ENCODE measurements around the gene ATP12A.

Gene ATP12A

DNA sequence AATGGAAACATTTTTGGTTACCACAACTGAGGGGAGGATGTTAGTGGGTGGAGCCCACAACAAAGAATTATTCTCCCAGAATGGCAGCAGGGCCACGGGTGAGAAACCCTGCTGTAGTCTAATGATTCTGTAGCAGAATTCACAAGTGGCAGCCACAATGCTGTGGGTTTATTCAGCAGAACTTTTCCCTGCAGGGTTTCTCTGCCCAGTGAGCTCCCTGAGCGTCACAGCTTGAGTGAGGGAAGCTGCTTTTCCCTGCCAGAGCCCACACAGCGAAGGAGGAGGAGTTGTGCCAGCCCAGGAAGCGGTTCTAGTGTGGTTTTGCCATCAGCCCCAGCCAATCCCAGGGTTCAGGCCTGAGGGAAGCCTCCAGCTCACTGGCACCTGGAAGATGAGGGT lies 4.4 kb downstream of the ATP12A start:
- DNase-seq (ENCODE audit: low spot score): peak; percentile 36
- no peak for FAIRE-seq

DNA sequence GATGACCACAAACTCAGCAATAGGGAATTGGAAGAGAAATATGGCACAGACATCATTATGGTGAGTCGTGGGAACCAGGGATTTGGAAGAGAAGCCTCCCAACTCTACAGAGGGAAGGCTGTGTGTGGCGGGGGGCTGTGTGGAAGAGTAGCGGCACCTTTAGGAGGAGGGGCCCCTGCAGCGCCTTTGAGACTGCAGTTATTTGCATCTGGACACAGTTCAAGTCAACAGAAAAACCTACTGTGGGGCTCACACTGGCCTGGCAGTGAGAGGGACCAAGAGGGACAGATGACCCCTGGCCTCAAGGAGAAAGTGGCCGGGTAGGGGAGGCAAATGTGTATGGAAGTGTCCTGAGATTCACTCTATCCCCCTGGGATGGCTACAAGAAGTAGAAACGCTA lies 5.1 kb downstream of the ATP12A start:
- DNase-seq (ENCODE audit: low spot score): no peak
- no peak for FAIRE-seq

DNA sequence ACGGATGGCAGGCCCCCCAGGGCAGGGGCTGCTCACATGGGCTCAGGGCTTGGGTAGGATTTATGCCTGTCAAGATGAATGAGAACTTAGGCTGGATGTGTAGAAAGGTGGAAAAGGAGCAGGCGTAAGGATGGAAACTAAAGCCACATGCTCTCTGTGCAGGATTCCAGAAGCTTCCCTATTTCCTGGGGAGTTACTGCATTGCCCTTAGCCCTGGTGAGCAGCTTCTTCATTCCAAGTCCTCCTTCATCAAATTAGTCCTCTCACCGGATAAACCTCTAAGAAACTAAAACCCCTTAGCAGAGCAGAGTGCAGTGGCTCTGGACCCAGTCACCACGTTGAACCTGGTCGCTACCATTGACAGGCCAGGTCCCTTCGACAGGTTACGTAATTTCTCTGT lies 7.4 kb downstream of the ATP12A start:
- DNase-seq (ENCODE audit: low spot score) (no peak), FAIRE-seq (no peak)

DNA sequence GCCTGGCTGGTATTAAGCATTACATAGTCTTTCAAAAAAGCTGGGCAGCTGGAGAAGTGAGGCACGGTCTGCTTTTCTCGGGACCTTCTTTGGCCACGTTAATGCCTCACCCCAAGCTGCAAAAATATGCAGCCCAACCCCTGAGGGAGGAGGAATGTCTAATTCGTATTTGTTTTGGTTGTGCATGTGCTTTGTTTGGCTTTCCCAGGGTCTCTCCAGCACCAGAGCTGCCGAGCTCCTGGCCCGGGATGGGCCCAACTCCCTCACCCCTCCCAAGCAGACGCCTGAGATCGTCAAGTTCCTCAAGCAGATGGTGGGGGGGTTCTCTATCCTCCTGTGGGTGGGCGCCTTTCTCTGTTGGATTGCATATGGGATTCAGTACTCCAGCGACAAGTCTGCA lies 7.9 kb downstream of the ATP12A start:
- no peak for DNase-seq (ENCODE audit: low spot score)

DNA sequence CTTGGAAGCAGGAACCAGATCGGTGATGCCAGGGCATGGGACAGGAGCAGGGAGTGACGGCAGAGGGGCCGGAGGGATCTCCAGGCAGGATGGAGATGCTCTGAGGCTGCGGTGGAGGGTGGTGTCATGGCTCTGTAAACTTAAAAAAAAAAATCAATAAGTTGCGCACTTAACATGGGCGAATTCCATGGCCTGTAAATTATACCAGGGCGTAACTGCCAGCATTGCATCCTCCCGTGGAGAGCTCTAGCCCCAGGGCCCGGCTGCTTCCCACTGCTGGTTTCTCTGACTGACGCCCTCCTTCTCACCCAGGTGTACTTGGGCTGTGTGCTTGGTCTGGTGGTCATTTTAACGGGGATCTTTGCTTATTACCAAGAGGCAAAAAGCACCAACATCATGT lies 8.7 kb downstream of the ATP12A start:
- no peak for FAIRE-seq
- no peak for DNase-seq (ENCODE audit: low spot score)

More for the DNA sequence above, 7.9 kb downstream of the ATP12A start:
- no peak for FAIRE-seq

DNA sequence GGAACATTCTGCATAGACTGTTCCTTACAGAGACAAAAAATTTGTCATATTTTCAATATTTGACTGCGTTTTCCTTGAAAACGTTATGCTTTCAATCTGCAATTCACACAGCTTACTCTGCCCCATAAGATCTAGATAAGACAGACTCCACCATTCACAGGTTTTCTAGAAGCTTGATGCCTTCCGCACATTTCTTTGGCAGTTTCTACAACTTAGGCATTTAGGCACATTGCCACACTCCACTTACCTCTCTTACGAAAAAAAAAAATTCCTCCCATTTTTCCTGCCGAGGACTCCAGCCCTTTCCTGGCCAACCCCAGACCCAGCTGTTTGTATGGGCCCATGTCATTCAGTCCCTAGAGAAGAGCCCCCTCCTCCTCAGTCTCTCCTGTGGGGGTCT lies 11.2 kb downstream of the ATP12A start:
- FAIRE-seq: no peak

DNA sequence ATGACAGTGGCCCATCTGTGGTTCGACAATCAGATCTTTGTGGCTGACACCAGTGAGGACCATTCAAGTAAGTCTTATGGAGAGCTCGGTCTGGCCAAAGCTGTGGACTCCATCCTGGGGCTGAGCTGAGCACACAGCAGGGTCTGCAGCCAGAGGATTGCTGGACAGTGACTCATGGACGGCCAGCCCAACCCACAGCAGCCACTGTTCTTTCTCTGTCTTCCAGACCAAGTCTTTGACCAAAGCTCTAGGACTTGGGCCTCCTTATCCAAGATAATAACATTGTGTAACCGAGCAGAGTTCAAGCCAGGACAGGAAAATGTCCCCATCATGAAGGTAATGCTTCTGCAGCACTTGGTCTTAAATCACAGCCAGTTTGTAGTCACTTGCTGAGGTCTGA lies 12.4 kb downstream of the ATP12A start:
- FAIRE-seq: no peak

More for the DNA sequence above, 11.2 kb downstream of the ATP12A start:
- DNase-seq (ENCODE audit: low spot score): no peak

DNA sequence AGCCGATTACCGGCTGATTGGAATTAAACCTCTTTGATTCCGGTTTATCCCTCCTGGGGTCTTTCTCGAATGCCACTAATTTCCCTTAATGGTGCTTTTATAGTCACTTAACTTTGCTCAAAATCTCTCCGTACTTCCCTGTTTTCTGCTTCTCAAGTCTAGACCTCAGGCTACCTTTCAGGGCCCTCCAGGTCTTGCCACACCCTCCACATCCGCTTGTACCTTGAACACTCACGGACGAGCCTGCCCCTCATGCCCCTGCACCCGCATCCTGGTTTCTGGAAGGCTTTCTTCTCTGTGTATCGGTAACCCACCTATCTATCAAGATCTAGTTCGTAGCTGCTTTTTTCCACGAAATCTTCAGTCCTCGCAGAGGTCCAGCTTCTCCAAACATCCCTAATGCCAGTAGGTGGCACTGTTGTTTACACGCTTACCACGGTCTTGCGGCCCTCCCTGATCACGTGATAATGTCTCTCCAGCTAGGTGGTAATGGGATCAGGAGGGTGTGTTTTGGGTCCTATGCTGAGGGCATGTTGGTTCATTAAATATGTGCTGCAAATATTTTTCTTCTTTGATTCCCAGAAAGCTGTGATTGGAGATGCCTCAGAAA lies 13.8 kb downstream of the ATP12A start:
- FAIRE-seq: no peak
- peak; percentile 36 for DNase-seq (ENCODE audit: low spot score)

More for the DNA sequence above, 12.4 kb downstream of the ATP12A start:
- peak; percentile 23 for DNase-seq (ENCODE audit: low spot score)

DNA sequence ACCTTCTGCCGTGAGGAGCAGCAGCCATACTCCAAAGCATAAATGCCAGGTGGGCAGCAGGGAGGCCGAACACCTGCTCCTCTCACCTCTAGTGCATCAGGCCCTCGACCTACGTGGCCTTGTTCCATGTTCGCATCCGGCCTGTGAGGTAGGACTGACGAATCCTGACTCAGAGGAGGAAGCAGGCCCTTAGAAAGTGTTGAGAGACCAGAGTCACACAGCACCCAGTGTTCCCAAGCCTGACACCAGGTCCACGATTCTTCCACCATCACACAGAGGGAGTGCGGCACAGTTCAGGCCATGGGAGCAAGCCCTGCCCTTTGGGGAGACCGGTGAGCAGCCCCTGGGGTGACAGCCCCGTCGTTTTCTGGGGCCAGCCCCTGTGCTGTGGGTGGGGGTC lies 14.7 kb downstream of the ATP12A start:
- DNase-seq (ENCODE audit: low spot score): no peak
- no peak for FAIRE-seq

DNA sequence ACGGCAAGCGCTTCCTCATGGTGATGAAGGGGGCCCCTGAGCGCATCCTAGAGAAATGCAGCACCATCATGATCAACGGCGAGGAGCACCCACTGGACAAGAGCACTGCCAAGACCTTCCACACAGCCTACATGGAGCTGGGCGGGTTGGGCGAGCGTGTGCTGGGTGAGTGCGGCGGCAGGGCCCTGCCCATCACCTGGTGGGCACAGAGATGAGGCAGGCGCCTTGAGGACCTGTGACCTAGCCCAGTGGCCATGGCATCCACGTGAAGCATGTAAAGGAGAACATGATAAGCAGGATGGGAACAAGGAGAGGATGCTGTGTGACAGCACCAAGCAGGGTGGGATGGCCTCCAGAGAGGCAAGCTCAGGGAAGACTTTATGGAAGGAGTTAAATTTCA lies 18.5 kb downstream of the ATP12A start:
- no peak for DNase-seq (ENCODE audit: low spot score)
- FAIRE-seq: no peak

DNA sequence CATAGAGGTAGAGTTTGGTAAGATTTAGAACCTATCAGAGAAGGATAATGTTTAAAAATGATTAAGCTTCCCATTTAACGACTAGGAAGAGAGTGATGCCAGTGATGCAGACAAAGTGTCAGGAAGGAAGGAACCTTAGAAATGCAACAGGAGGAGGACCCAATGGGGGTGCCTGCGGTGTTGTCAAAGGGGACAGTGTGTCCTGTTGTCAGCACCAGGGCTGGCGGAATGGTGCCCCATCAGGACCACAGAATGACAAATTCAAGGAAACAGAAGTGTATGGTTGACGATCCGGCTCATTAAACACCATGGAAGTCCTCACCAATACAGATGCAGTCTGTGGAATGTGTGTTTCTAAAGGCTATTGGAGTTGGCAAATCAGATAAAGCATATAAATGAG lies 19.3 kb downstream of the ATP12A start:
- FAIRE-seq (no peak), DNase-seq (ENCODE audit: low spot score) (no peak)

DNA sequence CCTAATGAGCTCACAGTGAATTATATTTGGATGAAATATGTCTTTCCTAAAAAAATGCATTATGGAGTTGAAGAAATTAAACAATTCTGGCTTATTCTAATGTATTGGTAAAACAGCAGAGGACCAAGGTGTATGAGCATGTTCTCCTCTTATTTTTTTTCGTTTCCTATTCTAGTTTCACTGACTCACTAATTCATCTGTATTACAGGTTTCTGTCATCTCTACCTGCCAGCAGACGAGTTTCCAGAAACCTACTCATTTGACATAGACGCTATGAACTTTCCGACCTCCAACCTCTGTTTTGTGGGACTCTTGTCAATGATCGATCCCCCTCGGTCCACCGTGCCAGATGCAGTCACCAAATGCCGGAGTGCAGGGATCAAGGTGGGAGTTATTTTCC lies 20.3 kb downstream of the ATP12A start:
- DNase-seq (ENCODE audit: low spot score): no peak
- no peak for FAIRE-seq

DNA sequence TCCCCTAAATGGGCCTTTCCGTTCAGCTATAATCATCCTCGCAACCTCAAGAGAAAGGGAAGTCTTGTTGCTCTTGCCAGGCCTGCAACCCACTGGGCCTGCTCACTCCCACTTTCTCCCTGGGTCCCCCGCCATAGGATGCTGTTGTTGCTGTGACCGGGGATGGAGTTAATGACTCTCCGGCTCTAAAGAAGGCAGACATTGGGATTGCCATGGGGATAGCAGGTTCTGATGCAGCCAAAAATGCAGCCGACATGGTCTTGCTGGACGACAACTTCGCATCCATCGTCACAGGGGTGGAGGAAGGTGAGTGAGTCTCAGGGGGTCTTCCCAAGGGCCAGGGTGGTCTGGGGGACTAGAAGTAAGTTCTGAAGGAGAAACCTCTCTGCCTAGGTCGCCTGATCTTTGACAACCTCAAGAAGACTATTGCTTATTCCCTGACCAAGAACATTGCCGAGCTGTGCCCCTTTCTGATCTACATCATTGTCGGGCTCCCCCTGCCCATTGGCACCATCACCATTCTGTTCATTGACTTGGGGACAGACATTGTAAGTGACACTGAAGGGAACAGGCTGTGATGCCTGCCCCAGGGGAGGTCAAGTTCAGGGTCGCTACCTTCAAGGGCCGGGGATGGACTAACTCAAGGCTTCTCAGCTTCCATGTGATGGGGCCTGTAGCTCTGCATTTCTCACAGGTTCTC lies 26.8 kb downstream of the ATP12A start:
- DNase-seq (ENCODE audit: low spot score) (no peak), FAIRE-seq (no peak)

DNA sequence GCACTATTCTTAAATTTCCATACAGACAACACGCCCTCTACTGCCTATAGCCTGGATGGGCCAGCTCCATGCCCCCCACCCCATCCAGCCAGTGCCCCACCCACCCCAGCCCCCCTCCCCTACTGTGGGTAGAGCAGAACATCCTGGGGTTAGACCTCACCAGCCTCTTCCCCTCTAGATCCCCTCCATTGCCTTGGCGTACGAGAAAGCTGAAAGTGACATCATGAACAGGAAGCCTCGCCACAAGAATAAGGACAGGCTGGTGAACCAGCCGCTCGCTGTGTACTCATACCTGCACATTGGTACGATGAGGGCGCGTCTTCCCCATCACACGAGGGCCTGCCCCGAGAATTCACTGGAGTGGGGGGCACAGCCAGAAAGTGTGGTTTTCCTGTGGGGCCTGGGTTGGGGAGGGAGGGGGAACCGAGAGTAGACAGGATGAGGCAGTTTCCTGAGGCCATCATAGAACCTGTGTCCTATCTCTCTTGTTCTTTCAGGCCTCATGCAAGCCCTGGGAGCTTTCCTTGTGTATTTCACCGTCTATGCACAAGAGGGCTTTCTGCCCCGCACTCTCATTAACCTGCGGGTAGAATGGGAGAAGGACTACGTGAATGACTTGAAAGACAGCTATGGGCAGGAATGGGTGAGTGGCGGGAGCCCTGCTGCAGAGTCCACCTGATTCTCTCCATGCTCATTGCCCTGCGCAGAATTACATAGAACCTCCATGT lies 29.1 kb downstream of the ATP12A start:
- FAIRE-seq: no peak
- DNase-seq (ENCODE audit: low spot score): no peak

DNA sequence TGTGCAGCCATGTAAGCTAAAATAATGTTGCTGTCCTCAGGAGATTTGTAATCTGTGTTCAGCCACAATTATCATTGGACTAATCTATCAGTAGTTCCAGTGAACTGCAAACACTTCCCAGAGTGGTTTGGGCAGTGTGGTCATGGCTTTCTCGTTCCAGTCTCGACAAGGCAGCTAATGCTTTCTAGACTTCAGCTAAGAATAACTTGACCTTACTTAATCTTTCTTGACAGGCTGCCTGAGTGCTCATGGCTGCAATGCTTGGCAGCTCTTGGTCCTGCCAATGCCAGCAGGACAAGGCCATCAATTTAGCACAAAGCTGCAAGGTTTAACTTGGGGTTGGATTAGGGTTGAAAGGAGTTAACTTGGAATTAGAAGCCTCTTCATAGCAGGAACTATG lies 32.8 kb downstream of the ATP12A start:
- FAIRE-seq (no peak), DNase-seq (ENCODE audit: low spot score) (no peak)

DNA sequence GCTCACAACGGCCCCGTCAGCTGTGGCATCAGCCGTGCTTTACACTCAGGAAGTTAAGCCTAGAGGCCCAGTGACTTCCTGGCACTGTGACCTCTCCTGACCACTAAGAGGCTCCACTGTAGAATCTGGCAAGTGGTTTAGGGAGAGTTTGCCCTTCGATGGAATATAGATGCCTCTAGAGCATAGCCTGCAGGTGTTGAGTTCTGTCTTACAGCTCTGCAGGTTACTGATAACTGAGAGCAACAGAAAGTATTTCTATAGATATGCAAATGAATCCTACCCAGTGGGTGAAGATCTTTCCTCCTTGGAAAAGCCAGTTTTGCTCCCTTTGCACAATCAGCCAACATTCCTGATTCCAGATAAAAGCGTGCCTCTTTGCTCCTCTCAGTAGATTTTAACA lies 35.8 kb downstream of the ATP12A start:
- FAIRE-seq (no peak), DNase-seq (ENCODE audit: low spot score) (no peak)

DNA sequence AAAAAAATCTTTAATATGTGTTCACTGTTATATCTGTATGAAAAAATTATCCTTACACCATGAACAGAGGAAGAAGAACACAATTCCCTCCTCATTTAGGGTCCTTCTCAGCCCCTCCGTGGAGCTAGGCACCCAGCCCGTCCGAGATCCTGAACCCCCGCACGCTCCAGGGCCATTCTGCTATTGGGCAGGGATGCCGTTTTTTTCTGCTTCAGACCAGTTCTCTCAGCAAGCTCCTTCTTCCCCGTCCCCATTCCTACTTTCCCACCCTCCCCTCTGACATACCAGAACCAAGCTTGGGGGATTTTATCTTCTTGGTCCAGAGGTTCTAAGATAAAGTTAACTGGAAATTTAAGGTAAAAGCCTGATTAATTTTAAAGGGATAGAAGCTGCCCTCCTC lies 36.2 kb downstream of the ATP12A start:
- no peak for FAIRE-seq
- no peak for DNase-seq (ENCODE audit: low spot score)

DNA sequence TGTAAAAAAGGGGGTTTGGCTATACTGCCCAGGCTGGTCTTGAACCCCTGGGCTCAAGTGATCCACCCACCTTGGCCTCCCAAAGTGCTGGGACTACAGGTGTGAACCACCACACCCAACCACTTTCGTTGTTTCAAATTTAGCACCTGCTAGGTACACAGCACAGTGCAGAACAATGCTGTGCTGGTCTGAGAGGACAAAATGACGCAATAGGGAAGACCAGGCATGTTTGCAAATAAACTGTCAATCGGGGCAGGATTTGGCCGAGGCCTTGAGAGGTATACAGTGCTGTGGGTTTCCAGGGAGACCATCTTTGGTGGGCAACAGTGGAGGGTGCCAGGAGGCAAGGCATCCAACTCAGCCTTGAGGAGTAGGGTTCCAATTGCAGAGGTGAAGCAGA lies 37.0 kb downstream of the ATP12A start:
- no peak for FAIRE-seq
- DNase-seq (ENCODE audit: low spot score): no peak

DNA sequence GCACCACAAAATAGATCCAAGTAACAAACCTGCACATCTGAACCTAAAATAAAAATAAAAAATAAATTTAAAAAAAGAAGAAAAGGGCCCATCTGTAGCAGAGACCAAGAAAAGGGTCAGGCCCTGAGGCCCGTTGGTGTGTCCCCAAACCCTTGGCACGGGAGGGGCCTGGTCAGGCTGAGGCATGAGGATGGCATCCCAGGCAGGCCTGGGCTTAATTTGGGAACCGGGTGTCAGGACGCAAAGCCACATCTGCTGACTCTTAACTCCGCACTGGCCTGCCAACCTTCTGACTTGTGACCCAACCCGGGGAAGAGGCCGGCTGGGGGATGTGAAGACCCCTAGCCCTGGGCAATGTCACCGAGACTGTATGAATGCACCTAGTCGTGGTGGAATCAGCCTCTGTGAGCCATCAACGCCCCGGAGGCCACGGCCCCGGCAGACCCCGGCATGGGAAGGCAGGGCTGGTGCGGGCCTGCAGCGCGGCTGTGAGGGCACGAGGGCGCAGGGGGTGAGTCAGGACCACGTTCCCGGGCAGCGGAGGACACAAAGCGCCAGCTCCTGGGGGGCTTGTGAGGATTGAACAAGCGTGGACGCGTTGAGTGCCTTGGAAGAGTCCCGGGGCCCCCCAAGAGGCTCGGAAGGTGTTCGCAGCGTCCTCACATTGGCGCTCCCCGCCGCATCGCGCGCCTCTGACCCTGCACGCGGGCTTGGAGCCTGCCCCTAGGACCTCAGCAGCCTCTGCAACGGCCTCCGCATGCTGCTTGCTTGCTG lies 38.2 kb downstream of the ATP12A start:
- DNase-seq (ENCODE audit: low spot score): no peak
- no peak for FAIRE-seq

DNA sequence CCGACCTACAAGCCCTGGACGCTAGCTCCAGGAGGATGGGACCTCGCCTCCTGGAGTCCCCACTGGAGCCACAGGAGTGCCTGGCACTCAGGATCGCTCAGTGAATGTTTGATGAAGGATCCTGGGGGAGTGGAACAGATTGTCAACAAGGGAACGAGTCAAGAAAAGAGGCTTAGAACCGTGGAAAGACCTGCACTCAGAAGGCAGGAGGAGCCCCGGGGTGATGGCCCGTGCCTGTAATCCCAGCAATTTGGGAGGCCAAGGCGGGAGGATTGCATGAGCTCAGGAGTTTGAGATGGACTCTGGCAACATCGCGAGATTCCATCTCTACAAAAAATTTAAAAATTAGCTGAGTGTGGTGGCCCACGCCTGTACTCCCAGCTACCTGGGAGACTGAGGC lies 38.9 kb downstream of the ATP12A start:
- DNase-seq (ENCODE audit: low spot score) (no peak), FAIRE-seq (no peak)

DNA sequence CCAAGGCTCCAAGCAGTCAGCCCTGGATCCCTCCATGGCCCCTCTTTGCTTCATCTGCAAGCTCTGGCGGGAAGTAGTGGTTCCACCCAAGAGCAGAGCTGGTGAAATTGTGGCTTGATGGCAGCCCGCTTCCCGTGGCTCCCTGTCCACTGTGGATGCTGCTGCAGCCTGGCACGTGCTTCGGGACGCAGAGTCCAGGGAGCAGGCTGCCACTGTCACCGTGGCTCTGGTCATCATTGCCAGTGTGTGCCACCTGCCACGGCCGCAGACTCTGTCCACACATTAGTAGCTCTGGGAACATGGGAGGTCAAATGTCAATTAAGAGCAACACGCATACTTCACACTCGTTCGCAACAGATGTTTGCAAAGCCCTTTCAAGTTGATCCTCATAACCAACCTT lies 43.0 kb downstream of the ATP12A start:
- FAIRE-seq (no peak), DNase-seq (ENCODE audit: low spot score) (no peak)

DNA sequence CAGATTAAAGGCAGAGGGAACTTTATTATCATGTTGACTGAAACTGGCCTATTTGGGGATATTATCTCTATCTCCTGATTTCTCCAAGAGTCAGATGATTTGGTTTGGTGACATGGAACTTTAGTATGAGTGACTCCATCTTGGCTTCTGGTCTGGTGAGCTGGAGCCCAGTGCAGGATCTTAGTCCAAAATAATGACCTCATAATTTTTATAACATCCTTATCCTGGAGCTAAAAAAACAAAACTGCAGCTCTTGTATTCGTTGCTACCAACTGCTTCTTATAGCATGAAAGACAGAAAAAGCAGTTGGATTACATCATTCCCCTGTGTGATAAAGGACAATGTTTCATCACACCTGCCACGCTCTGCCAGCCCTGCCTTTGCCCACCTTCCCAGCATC lies 44.5 kb downstream of the ATP12A start:
- FAIRE-seq (no peak), DNase-seq (ENCODE audit: low spot score) (no peak)
